Stimulated activated CD4-positive, alpha-beta T cell treated with anti-CD3 and anti-CD28 coated beads, Interleukin-2, amount 100 ng/mL, for 4 hours (primary cell): ENCODE measurements around the gene SERPINA3.

Experiments used
- DNase-seq: peaks from one replicate; pipeline ENCODE4 v3.0.0-alpha.2; 2020; ENCODE audit warnings: low read depth

SERPINA3 gene

DNA sequence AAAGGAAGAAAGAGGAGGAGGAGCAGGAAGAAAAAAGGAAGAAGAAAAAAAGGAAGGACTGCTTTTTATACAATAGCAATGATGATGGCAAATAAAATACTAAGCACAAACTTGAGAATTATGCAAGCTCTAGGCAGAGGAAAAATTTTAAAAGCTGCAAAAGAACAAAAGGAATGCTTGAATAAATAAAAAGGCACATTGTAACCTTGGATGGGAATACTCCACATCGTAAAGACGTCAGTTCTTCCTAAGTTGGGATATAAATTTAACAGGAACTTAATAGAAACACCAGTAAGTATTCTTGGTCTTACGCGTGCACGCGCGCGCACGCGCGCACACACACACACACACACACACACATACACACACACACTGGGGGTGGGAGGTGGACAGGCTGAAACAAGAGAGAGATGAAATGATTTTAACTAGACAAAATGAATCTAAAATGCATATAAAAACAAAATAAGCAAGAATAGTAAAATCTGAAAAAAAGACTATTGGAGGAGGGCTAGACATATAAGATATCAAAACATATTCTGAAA lies 43.0 kb downstream of the SERPINA3 start:
- no peak for DNase-seq

DNA sequence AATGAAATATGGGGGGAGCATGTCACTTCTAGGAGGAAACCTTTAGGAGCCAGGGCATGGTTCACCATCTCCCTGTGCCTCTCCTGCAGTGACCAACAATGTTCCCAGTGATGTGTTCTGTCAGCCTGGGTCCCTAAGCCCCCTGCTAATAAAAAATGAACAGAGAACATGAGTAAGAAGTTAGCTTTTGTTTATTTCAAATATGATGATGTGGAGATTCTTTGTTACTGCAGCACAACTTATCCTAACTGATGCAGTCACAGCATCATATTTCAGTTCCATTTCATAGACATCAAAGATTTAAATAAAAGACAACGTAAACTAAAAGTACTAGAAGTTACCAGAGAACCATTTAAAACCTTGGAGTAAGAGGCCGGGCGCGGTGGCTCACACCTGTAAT lies 43.9 kb downstream of the SERPINA3 start:
- DNase-seq, result no peak

DNA sequence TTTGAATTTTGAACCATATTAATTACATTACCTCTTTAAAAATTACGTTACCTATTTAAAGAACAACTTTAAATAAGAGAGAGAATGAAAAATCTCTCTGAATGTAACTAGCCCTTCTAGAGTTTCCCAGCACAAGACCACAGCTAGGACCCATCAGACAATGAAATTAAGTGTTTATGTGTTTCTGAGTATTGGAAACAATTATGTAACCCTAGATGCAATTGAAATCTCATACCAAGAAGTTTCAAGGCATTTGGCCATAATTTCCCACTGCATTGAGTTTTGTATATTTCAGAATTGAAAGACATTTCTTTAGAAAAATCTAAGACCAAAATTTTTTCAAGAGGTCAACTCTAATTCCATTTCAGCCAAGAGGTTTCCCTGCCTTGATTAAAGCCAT lies 47.1 kb downstream of the SERPINA3 start:
- no peak for DNase-seq

DNA sequence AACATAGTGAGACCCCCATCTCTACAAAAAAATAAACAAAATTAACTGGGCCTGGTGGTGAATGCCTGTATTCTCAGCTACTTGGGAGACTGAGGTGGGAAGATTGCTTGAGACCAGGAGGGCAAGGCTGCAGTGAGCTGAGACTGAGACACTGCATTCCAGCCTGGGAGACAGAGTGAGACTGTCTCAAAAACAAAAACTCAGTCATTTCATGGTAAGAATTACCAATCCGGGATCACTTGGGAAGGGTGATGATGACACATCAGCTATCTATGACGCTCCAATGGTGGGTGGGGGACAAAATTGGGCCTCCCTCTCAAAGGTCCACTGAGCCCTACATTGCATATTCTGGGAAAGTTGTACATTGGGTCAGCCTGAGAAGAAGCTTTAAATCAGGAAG lies 47.7 kb downstream of the SERPINA3 start:
- DNase-seq, result no peak

DNA sequence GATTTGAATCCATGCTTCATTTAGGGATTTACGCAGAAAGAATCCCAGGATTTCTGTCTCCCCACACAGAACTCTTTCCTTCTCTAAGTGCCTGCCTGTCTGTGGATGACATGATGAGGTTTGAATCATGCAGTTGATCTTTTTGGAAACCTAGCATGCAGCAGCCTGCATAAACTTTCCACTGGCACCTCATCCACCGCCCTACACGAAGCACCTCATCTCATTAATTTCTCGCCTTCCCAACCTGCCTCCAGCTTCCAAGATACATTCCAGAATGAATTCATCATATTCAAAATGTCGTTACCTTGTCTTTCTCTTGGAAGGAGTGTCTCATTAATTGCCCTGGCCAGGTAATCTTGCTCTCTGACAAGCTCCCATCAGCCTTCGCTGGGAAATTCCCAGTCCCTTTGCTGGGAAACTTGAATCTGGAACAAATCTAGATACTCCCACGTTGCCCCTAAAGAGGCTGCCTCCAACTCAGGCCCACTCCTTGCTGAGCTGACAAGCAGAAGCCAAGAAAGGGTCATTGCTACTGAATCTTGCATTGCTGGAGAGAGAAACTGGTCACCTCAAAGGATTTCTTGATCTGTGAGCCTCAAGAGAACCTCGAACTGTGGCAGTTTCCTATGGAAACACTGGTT lies 48.2 kb downstream of the SERPINA3 start:
- DNase-seq, result no peak

DNA sequence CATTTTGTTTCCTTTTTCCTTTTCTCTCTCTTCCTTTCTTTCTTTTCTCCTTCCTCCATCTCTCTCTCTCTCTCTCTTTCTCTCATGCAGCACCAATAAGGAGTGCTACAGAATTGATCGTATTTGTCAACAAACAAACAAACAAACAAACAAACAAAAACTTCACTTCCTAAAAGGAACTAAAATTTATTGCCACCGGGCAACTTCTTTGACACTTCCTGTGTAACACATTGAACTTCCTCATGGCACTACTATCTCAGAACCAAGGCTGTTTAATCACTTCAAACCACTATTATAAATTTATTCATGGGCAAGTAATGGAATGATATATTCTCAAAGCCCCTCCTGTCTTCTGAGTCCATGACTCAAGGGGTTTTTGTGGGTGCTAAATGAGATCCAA lies 51.3 kb downstream of the SERPINA3 start:
- DNase-seq, result no peak

DNA sequence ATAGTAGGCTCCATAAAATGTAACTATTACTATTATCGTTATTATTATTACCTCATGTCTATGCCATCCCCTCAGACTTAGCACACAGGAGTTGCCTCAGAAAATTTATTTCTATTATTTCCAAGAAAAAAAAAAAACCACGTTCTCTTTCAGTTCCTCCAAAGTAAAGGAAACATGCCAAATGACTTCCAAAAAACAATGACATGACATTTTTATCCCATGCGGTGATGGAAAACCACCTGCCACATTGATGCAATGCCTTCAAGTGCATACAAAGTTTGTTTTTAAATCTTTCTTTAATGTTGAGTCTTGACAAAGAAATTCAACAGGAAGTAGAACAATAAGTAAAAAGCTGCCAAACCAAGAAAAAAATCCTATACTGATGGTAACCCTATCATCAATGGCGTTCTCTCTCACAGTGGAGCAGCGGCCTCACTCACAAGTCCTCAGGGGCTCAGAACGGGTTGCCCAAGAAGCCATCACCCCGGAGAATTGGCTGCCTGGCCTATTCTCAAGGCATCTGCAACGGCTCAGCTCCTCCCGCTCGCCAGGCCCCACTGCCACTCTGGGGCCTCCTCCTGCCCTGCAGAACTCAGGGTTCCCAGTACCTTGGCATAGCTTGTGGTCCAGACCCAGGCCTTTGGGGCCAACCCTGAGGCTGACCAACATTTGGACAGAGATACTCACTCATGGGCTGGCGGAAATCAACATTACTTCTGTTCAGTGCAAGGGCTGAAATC lies 51.9 kb downstream of the SERPINA3 start:
- DNase-seq, result no peak

DNA sequence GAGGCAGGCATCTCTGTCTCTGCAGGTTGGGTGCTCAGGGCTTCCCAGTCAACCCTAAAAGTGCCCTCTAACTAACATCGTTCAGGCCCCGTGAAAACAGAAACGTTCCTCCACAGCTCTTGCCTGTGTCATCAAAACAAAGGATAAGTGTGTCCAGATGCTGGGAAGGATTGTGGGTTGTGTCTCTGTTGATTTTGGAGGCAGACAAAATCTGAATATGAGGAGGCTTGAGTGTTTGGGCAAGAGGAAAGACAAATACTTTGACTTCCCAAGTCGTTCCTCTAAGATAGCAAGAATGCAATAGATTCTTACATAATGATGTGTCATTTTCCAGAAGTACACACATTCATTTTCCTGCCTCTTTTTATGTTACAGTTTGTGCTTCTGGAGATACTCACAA lies 52.9 kb downstream of the SERPINA3 start:
- no peak for DNase-seq

DNA sequence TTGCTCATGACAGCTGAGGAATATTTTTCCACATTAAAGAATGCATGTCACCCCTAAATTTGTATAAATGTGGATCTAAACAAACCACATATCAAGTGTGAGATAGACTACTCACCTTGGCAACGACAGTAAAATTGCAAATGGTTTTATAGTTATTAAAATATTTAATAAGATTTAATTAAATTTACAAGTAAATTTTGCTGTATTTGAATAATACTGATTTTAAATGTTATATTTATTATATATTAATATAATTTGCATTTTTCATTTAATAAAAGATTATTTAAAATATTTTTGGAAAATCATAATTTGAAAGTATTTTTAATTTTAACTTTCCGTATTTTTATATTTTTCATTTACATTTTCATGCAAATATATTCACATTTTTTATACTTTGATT lies 53.4 kb downstream of the SERPINA3 start:
- no peak for DNase-seq

DNA sequence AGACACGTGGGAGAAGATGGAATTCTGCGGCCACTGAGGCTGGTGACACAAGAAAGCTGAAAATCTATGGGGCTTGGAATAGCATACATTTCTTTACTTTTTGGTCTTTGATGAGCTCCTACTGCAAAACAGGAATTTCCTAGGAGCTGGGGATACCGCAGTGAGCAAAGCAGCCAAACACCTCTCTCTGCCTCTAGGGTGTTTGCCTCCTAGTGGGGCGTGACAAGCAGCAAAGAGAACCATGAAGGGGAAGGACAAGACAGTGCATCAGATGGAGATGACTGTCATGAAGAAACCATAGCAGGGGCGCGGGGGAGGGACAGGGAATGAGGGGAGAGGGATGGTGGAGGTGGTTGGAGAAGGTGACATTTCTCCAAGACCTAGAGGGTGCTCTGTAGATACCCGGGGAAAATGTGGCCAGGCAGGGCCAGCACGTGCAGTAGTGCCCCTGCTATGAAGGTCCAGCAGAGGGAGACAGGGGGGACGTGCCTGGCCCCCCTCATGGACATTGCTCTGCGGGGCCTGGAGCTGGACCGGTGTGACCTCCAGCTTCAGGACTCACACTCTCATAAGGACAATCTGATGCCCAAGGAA lies 58.6 kb downstream of the SERPINA3 start:
- DNase-seq, result no peak

DNA sequence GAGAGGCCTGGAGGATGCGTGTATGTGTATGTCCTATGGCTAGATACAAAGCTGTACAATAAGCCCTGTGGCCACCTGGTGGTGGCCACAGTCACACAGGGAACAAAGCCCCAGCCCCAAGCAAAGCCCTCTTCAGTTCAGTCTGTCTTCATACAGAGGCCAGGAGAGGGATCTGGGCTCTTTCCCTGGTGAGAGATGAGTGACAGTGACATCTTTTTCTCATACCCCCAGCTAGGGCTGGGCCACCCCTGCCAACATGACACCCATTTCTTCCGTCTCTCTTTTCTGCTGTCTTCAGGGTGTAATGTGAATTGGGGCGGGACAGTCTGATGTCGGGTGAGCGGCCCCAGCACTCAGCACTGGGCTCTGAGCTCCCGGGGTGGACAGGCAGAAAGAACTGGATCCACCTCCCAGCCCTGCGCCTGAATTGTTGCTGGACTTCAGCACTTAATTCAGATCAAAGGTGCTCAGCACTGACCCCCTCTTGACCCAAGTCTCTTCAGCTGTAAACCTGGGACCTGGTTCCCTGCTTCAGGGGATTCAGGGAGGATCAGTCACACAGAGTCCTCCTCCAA lies 59.8 kb downstream of the SERPINA3 start:
- no peak for DNase-seq

DNA sequence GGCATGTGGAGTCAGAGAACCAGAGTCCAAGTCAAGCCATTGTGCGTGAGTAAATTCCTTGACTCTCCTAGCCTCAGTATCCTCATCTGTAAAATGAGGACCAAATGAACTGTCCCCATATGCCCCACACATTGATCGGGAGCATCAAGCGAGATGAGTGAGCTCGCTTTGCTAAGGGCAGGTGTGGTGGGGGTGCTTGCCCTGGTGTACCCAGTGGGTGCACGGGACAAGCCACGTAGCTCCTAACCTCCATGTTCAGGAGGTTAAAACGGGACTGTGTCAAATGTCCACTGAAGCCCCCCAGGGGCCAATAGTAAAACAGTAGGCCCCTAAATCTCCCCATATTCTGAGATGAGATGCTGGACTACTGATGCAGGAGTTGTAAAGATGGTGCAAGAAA lies 60.9 kb downstream of the SERPINA3 start:
- no peak for DNase-seq
